ENCODE data around the gene FCGBP.

FCGBP gene

GRCh38 chr19:39942366-39942730, 7.9 kb upstream of the FCGBP start:
- no peak overlapping the region for H3K4me3 ChIP-seq (replicated peaks; ENCODE audit: low read depth, low read length)
- no peak for TF ChIP-seq CTCF (IDR thresholded peaks at IDR 0.05; ENCODE audit: insufficient read depth, low read length, poor library complexity, severe bottlenecking)
- no peaks in the 10 kb centered on the region for H3K27me3 ChIP-seq (replicated peaks; ENCODE audit: control insufficient read depth, insufficient read depth, low read length)
- no peaks in the 10 kb centered on the region for H3K36me3 ChIP-seq (ENCODE audit: control insufficient read depth, insufficient read depth, low read length)
- DNase-seq (ENCODE audit: extremely low read depth, insufficient read length), result no peak

- peak overlapping the region; percentile 37 for H3K4me3 ChIP-seq (replicated peaks; ENCODE audit: low read depth, low read length)
Observed at GRCh38 chr19:39941615-39942365, 7.4 kb upstream of the FCGBP start.

GRCh38 chr19:39941151-39941550, 6.7 kb upstream of the FCGBP start:
- no peak for TF ChIP-seq CTCF (IDR thresholded peaks at IDR 0.05; ENCODE audit: insufficient read depth, low read length, poor library complexity, severe bottlenecking)
- Histone ChIP-seq H3K36me3 (ENCODE audit: control insufficient read depth, insufficient read depth, low read length) (no peaks in the 10 kb centered on the region), H3K4me3 (replicated peaks; ENCODE audit: low read depth, low read length) (no peak overlapping the region), H3K27me3 (replicated peaks; ENCODE audit: control insufficient read depth, insufficient read depth, low read length) (no peaks in the 10 kb centered on the region)
- no peak for DNase-seq (ENCODE audit: extremely low read depth, insufficient read length)

More at GRCh38 chr19:39941615-39942365, 7.4 kb upstream of the FCGBP start:
- peak; percentile 59 for DNase-seq (ENCODE audit: extremely low read depth, insufficient read length)
- H3K27me3 ChIP-seq (replicated peaks; ENCODE audit: control insufficient read depth, insufficient read depth, low read length), result no peaks in the 10 kb centered on the region
- no peak for TF ChIP-seq CTCF (IDR thresholded peaks at IDR 0.05; ENCODE audit: insufficient read depth, low read length, poor library complexity, severe bottlenecking)
- H3K36me3 ChIP-seq (ENCODE audit: control insufficient read depth, insufficient read depth, low read length), result no peaks in the 10 kb centered on the region

GRCh38 chr19:39940221-39940833, 5.9 kb upstream of the FCGBP start:
- no peak for DNase-seq (ENCODE audit: extremely low read depth, insufficient read length)
- no peak for TF ChIP-seq CTCF (IDR thresholded peaks at IDR 0.05; ENCODE audit: insufficient read depth, low read length, poor library complexity, severe bottlenecking)
- H3K4me3 ChIP-seq (replicated peaks; ENCODE audit: low read depth, low read length), result no peak overlapping the region
- H3K36me3 ChIP-seq (ENCODE audit: control insufficient read depth, insufficient read depth, low read length), result no peaks in the 10 kb centered on the region
- no peaks in the 10 kb centered on the region for H3K27me3 ChIP-seq (replicated peaks; ENCODE audit: control insufficient read depth, insufficient read depth, low read length)

GRCh38 chr19:39939556-39939955, 5.1 kb upstream of the FCGBP start:
- Histone ChIP-seq H3K36me3 (ENCODE audit: control insufficient read depth, insufficient read depth, low read length) (no peaks in the 10 kb centered on the region), H3K27me3 (replicated peaks; ENCODE audit: control insufficient read depth, insufficient read depth, low read length) (no peaks in the 10 kb centered on the region), H3K4me3 (replicated peaks; ENCODE audit: low read depth, low read length) (no peak overlapping the region)
- TF ChIP-seq CTCF (IDR thresholded peaks at IDR 0.05; ENCODE audit: insufficient read depth, low read length, poor library complexity, severe bottlenecking), result no peak
- no peak for DNase-seq (ENCODE audit: extremely low read depth, insufficient read length)

Measured in GM06990 (cell line).